ENCODE data around the gene HMCN2. TPM values are rescaled to one million over a fixed set of nuclear protein-coding genes. Genes with fewer than 3 reads are reported as not detected.

Gene HMCN2
- total RNA-seq, 2 donors from 2014 or later = not detected

GRCh38 chr9:130382636-130383349 lies 117.2 kb downstream of the HMCN2 start:
- Mint-ChIP-seq H3K4me3 (no peak overlapping the region), H3K9me3 (no peaks in the 10 kb centered on the region), H3K4me1 (no peaks in the 10 kb centered on the region), H3K27ac (no peak overlapping the region), H3K36me3 (ENCODE audit: low read depth) (no peaks in the 10 kb centered on the region), H3K27me3 (peaks cover 3% of the 10 kb centered on the region)
- no peak for ATAC-seq (replicated peaks)

GRCh38 chr9:130383350-130383715 lies 117.8 kb downstream of the HMCN2 start:
- no peak for ATAC-seq (replicated peaks)
- H3K36me3 Mint-ChIP-seq (ENCODE audit: low read depth) = no peaks in the 10 kb centered on the region
- H3K27me3 Mint-ChIP-seq = peaks cover 3% of the 10 kb centered on the region
- H3K4me1 Mint-ChIP-seq = no peaks in the 10 kb centered on the region
- no peak overlapping the region for H3K27ac Mint-ChIP-seq
- H3K9me3 Mint-ChIP-seq = no peaks in the 10 kb centered on the region
- no peak overlapping the region for H3K4me3 Mint-ChIP-seq

GRCh38 chr9:130383979-130384676 lies 118.6 kb downstream of the HMCN2 start:
- no peak for ATAC-seq (replicated peaks)
- no peak overlapping the region for H3K4me3 Mint-ChIP-seq
- H3K9me3 Mint-ChIP-seq = no peaks in the 10 kb centered on the region
- H3K27ac Mint-ChIP-seq = no peak overlapping the region
- H3K4me1 Mint-ChIP-seq = no peaks in the 10 kb centered on the region
- peaks cover 3% of the 10 kb centered on the region for H3K27me3 Mint-ChIP-seq
- no peaks in the 10 kb centered on the region for H3K36me3 Mint-ChIP-seq (ENCODE audit: low read depth)

DNA sequence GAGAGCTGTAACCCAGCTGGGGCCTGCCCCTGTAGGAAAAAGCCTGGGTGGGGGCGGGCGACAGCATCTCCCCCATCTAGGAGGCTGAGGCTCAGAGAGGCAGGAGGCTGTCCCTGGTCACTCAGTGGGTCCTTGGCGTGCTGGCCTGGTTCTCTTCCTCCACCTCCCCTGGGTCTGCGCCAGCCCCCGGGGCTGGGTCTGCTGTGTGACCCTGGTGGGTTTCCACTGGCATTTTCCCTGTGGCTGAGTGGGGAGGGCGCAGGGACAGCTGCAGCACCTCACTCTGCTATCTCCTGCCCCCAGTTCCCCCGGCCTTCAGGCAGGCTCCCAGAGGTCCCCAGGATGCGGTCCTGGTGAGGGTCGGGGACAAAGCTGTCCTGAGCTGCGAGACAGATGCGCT lies 119.7 kb downstream of the HMCN2 start:
- no peak overlapping the region for H3K27ac Mint-ChIP-seq
- no peaks in the 10 kb centered on the region for H3K4me1 Mint-ChIP-seq
- H3K27me3 Mint-ChIP-seq = peaks cover 3% of the 10 kb centered on the region
- no peak for ATAC-seq (replicated peaks)
- H3K9me3 Mint-ChIP-seq = no peaks in the 10 kb centered on the region
- no peaks in the 10 kb centered on the region for H3K36me3 Mint-ChIP-seq (ENCODE audit: low read depth)
- no peak overlapping the region for H3K4me3 Mint-ChIP-seq

GRCh38 chr9:130387398-130387797 lies 121.8 kb downstream of the HMCN2 start:
- ATAC-seq (replicated peaks) = no peak
- no peaks in the 10 kb centered on the region for H3K9me3 Mint-ChIP-seq
- H3K36me3 Mint-ChIP-seq (ENCODE audit: low read depth) = no peaks in the 10 kb centered on the region
- no peak overlapping the region for H3K27ac Mint-ChIP-seq
- no peaks in the 10 kb centered on the region for H3K4me1 Mint-ChIP-seq
- no peak overlapping the region for H3K4me3 Mint-ChIP-seq
- peaks cover 5% of the 10 kb centered on the region for H3K27me3 Mint-ChIP-seq

GRCh38 chr9:130387905-130388304 lies 122.3 kb downstream of the HMCN2 start:
- H3K4me1 Mint-ChIP-seq = no peaks in the 10 kb centered on the region
- no peaks in the 10 kb centered on the region for H3K9me3 Mint-ChIP-seq
- ATAC-seq (replicated peaks) = no peak
- no peak overlapping the region for H3K27ac Mint-ChIP-seq
- H3K36me3 Mint-ChIP-seq (ENCODE audit: low read depth) = no peaks in the 10 kb centered on the region
- H3K4me3 Mint-ChIP-seq = no peak overlapping the region
- H3K27me3 Mint-ChIP-seq = peaks cover 5% of the 10 kb centered on the region

- Mint-ChIP-seq H3K4me3 (no peak overlapping the region), H3K36me3 (ENCODE audit: low read depth) (no peaks in the 10 kb centered on the region), H3K27ac (no peak overlapping the region), H3K4me1 (no peaks in the 10 kb centered on the region), H3K27me3 (peaks cover 3% of the 10 kb centered on the region), H3K9me3 (no peaks in the 10 kb centered on the region)
- no peak for ATAC-seq (replicated peaks)
Measured at GRCh38 chr9:130390390-130390789, 124.8 kb downstream of the HMCN2 start.

GRCh38 chr9:130390986-130391385 lies 125.4 kb downstream of the HMCN2 start:
- H3K9me3 Mint-ChIP-seq = no peaks in the 10 kb centered on the region
- H3K27ac Mint-ChIP-seq = no peak overlapping the region
- no peak for ATAC-seq (replicated peaks)
- H3K4me3 Mint-ChIP-seq = no peak overlapping the region
- no peaks in the 10 kb centered on the region for H3K4me1 Mint-ChIP-seq
- peaks cover 3% of the 10 kb centered on the region for H3K27me3 Mint-ChIP-seq
- H3K36me3 Mint-ChIP-seq (ENCODE audit: low read depth) = no peaks in the 10 kb centered on the region

GRCh38 chr9:130391866-130392265 lies 126.3 kb downstream of the HMCN2 start:
- ATAC-seq (replicated peaks) = no peak
- no peaks in the 10 kb centered on the region for H3K9me3 Mint-ChIP-seq
- no peak overlapping the region for H3K4me3 Mint-ChIP-seq
- H3K27ac Mint-ChIP-seq = no peak overlapping the region
- no peaks in the 10 kb centered on the region for H3K4me1 Mint-ChIP-seq
- H3K36me3 Mint-ChIP-seq (ENCODE audit: low read depth) = no peaks in the 10 kb centered on the region
- peaks cover 3% of the 10 kb centered on the region for H3K27me3 Mint-ChIP-seq

- H3K9me3 Mint-ChIP-seq = no peaks in the 10 kb centered on the region
- peaks cover 3% of the 10 kb centered on the region for H3K27me3 Mint-ChIP-seq
- no peaks in the 10 kb centered on the region for H3K36me3 Mint-ChIP-seq (ENCODE audit: low read depth)
- H3K27ac Mint-ChIP-seq = no peak overlapping the region
- H3K4me3 Mint-ChIP-seq = no peak overlapping the region
- ATAC-seq (replicated peaks) = no peak
- no peaks in the 10 kb centered on the region for H3K4me1 Mint-ChIP-seq
Measured at GRCh38 chr9:130393681-130394071, 128.1 kb downstream of the HMCN2 start.

GRCh38 chr9:130394320-130394719 lies 128.8 kb downstream of the HMCN2 start:
- no peak overlapping the region for H3K27ac Mint-ChIP-seq
- H3K27me3 Mint-ChIP-seq = peaks cover 3% of the 10 kb centered on the region
- H3K4me3 Mint-ChIP-seq = no peak overlapping the region
- H3K4me1 Mint-ChIP-seq = no peaks in the 10 kb centered on the region
- no peak for ATAC-seq (replicated peaks)
- no peaks in the 10 kb centered on the region for H3K9me3 Mint-ChIP-seq
- no peaks in the 10 kb centered on the region for H3K36me3 Mint-ChIP-seq (ENCODE audit: low read depth)

DNA sequence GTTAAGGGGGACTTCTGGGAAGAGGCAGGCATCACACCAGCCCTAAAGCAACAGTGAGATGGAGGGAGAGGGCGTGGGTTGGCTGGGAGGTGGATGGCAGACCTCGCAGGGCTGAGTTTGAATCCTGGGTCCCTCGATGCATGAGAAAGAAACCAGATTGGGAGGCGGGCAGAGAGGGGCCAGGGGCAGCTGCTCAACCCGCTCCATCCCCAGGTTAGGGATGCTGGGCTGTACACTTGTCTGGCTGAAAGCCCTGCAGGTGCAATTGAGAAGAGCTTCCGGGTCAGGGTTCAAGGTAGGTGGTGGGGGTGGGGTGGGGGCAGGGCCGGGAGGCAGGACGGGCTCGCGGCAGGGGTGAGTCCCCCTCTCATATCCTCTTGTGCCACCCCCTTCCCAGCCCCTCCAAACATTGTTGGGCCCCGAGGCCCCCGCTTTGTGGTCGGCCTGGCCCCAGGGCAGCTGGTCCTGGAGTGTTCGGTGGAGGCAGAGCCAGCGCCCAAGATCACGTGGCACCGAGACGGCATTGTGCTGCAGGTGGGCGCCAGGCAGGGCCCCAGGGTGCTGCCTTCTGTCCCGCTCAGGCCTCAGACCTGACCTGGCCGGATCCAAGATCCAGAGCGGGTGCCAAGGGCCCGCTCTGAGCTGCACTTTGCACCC lies 129.4 kb downstream of the HMCN2 start:
- H3K27ac Mint-ChIP-seq = no peak overlapping the region
- H3K9me3 Mint-ChIP-seq = no peaks in the 10 kb centered on the region
- no peak for ATAC-seq (replicated peaks)
- H3K4me1 Mint-ChIP-seq = no peaks in the 10 kb centered on the region
- no peaks in the 10 kb centered on the region for H3K36me3 Mint-ChIP-seq (ENCODE audit: low read depth)
- no peak overlapping the region for H3K4me3 Mint-ChIP-seq
- peaks cover 3% of the 10 kb centered on the region for H3K27me3 Mint-ChIP-seq

- Mint-ChIP-seq H3K27me3 (peaks cover 3% of the 10 kb centered on the region), H3K27ac (no peak overlapping the region), H3K4me1 (no peaks in the 10 kb centered on the region), H3K4me3 (no peak overlapping the region), H3K9me3 (no peaks in the 10 kb centered on the region), H3K36me3 (ENCODE audit: low read depth) (no peaks in the 10 kb centered on the region)
- ATAC-seq (replicated peaks) = no peak
Measured at GRCh38 chr9:130395810-130396435, 130.4 kb downstream of the HMCN2 start.

DNA sequence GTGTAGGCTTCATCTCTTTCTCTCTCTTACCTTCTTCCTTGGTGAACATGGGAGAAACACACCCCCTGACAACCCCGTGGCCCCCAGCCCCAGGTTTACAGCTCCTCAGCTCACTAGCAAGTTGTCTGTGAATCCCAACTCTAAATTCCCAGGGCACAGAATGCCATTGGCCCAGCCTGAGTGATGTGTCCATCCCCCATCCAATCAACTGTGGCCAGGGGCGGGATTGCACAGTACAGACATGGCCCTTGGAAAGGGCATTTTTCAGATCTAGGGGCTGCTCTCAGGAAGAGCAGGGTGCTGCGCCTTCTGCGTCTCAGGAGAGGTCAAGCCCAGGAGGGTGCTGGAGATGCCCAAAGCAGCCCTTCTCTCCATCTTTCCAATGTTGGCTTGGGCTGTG lies 131.0 kb downstream of the HMCN2 start:
- H3K27ac Mint-ChIP-seq = no peak overlapping the region
- no peaks in the 10 kb centered on the region for H3K4me1 Mint-ChIP-seq
- no peak for ATAC-seq (replicated peaks)

More for the DNA sequence above, 131.0 kb downstream of the HMCN2 start:
- no peaks in the 10 kb centered on the region for H3K9me3 Mint-ChIP-seq
- peaks cover 3% of the 10 kb centered on the region for H3K27me3 Mint-ChIP-seq
- H3K4me3 Mint-ChIP-seq = no peak overlapping the region
- no peaks in the 10 kb centered on the region for H3K36me3 Mint-ChIP-seq (ENCODE audit: low read depth)

Measured in activated T-helper 17 cell treated with anti-CD3 and anti-CD28 coated beads, Interleukin-2, amount 50 U/mL, for 72 hours (primary cell).